ENCODE measurements around the gene MORN1.

MORN1 gene

DNA sequence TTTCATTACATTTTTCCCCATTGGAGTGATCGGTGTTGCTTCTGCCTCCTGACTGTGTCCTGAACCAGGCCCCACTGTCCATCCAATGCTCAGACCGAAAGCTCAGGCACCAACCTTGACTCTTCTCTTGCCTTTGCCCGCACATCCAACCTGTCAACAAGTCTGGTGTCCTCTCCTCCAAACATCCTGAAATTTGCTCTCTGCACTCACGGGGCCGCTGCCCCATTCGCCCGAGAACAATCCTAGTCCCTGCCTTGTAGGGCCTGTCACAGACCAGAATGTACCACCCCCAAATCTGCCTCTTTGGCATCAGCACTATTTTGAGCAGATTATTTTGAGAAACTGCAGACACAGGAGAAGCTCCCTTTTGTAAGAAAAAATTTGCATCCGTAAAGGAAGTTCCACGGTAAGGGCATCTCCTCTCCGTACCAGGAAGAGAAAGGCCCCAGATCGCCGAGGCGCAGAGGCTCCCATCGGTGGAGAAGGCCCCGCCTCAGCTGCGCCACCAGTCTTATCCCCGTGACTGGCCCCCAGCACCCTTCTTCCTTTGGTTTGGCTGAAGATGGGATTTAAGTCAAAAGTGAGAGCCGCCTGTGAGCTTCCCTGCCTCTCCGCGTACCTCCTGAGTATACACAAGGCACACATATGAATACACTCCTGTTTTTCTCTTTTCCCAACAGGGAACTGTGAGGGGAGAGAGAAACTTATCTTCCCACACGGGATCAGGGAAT is 7.1 kb downstream of the MORN1 start:
- DNase-seq: no peak

DNA sequence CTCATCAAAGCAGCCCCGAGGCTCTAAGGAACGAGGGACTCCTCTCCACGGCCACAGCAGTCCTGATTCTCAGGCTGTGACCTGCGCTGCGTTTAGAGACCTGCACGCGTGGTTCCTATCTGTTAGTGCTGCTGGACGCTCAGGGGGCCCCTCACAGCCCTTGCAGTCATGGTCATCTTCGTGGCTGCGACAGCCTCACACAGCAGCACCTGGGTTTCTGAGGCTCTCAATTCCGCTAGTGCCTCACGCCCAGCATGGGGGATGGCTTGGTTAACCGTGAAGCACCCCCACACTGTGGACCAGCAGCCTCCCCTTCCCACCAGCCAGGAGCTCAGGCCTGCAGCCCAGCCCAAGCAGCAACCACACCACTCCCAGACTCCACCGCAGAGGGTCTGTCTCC is 7.8 kb downstream of the MORN1 start:
- DNase-seq: no peak

DNA sequence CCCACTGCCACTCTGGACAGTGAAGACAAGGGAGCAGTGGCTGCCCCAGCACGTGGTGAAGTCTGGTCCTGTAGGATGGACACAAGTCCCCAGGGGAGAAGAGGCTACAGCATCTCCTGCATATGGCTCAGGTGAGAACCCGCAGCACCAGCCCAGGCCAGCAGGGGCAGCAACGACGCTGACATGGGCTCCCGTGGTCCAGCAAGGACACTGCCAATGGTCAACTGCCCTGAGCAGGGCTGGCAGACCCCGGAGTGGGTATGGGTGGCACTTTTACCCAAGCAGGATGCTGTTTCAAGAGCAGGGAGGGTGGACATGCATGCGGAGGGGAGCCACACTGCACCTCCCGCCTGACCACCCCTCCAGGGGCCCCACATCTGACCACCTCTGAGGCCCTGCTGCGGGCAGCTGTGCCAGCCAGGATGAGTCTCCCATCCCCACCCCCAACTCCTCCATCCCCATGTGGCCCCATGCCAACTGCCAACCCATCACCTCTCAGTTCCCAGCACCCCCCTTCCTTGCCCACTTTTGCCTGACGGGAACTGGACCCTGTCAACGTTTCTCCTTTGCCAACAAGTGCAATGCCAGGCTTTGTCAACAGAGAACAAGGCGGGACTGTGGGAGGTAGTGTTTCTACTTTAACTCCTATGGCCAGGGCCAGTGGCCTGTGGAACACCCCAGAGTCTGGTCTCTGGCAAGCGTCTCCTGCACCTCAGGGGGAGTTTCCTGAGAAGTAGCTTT is 8.6 kb downstream of the MORN1 start:
- no peak for DNase-seq

DNA sequence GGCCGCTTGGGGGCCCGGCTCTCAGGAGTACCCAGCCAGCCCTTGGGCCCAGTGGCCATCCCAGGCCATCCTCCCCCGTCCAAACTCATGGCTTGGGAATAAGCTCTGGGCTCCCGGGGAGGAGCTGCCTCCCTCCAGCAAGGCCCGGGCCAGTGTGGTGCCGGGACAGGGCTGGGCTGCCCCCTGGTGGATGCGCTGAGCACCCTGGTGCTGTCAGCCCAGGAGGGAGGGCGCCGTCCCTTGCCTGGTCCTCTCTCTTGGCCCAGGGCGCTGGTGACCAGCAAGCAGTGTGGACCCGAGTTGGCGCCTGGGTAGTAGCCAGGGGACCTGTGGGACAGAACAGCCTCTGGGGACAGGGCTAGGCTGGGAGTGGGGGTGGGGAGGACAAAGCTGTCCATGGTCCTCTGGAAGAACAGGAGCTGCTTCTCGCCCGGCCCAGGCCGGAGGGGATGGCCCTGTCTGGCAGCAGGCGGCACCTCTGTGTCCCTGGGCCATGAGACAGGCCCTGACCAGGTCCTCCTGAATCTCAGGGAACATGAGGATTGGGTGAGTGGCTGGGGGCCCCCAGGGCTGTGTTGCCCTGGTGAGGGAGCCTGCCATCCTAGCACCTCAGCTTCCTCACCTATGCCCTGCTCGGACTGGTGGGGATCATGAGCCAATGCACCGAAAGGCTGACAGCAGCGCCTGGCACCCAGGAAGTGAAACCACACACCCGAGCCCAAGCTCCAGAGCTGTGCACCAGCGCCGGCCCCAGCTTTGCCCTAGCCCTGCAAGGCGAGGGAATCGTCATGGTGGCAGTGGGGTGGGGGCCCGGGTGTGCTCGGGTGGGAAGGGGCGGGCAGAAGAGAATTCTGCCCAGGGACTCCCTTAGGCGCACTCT is 9.4 kb downstream of the MORN1 start:
- DNase-seq: peak; percentile 12

DNA sequence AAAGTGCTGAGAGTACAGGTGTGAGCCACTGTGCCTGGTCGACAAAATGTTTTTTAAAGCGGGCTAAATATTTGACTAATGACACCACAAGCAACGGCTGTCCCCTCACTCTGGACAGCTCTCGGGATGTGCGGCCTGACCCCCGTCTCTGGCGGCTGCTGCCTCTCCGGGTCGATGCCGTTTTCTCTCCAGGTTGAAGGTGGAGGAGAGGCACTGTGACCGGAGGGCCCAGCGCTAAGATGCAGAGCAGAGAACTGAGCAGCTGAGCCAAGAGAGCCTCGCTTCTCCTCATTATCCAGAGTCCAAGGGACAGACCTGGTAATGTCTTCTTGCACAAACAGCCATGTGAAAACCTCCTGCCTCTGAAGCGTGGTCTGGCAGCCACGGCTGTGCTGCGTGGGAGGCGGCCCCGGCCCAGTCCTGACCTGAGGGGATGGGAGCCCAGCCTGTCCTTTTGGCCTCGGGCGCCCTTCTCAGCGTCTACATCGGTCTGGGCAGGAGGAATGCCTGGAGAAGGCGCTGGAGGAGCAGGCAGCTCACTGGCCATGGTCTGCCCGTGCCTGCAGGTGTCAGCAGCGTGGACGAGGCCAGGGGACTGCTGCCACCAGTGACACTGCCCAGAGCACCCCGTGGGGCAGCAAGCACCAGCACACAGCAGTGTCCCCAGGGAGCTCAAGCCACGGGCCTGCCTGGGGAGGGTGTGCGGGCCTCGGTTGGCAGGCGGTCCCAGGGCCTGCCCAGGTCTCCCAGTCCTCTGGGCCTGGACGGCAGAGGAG is 10.3 kb downstream of the MORN1 start:
- no peak for DNase-seq

DNA sequence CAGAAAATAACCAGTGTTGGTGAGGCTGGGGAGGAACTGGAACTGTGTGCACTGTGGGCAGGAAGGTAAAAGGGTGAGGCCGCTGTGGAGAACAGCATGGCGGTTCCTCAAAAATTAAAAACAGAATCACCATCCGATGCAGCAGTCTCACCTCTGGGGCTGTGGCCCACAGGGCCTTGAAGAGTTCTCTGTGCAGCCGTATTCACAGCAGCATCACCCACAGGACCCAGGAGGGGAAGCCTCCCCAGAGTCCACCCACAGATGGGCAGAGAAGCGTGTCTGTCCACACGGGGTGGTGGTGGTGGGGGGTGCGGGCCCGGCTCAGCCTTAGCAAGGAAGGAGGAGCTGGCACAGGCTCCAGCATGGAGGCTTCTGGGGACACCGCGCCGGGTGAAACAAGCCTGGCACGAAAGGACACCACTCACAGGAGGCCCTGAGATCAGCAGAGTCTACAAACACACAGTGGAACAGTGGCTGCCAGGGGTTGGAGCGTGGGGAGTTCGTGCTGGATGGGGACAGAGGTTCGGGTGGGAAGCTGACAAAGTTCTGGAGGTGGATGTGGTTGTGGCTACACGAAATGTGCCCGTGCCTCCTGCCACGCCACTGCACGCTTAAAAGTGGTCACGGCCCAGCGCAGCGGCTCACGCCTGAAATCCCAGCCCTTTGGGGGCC is 11.5 kb downstream of the MORN1 start:
- no peak for DNase-seq

DNA sequence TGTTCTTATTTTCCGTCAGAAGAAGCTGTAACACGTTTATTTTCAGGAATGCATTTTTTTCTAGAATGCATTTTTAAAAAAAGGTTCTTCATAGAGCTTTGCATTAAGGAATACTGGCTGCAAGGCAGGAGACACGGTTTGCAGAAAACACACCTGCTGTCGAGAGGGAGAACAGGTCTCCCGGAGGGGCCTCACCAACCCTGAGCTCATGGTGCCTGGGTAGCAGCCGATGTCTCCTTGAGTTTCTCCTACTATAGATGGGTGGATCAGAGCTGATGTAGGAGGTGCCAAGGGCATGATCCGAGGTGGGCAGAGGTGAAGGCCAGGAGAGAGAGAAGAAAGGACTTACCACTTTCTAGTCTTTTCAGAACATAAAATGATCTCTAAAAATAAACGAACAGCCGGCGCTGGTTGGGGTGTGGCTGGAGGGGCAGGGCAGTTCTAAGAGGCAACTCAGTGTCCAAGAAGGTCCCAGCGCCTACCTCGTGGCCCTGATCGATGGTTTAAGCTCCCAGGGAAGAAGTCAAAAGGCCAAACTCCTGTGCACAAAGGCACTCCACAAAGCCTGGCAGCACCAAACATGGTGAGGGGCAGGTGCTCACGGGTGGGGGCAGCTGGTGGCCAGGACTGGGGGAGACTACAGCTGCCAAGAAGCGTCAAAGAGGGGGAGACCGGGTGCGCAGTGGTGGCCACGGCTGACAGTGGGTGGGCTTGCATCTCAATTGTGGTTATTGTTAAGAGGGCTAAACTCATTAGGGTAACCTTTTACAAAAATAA is 12.2 kb downstream of the MORN1 start:
- DNase-seq: no peak

DNA sequence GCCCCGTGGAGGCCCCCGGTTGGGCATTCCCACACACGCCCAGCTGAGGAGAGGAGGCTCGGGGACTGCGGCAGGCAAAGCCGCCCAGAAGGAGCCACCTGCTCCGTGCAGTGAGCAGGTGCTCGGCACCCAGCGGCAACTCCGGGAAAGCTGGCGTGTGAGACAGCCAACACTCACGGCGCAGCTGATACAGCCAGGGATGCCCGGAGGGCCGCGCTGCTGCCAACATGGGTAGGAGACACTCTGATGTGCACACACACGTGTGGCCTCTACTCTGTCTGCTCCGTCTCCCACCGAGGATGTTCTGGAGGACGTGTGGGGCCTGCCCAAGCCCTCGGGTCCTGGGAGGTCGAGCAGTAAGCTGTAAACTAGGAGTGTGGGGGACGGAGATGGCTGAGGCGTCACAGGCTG is 12.9 kb downstream of the MORN1 start:
- no peak for DNase-seq

DNA sequence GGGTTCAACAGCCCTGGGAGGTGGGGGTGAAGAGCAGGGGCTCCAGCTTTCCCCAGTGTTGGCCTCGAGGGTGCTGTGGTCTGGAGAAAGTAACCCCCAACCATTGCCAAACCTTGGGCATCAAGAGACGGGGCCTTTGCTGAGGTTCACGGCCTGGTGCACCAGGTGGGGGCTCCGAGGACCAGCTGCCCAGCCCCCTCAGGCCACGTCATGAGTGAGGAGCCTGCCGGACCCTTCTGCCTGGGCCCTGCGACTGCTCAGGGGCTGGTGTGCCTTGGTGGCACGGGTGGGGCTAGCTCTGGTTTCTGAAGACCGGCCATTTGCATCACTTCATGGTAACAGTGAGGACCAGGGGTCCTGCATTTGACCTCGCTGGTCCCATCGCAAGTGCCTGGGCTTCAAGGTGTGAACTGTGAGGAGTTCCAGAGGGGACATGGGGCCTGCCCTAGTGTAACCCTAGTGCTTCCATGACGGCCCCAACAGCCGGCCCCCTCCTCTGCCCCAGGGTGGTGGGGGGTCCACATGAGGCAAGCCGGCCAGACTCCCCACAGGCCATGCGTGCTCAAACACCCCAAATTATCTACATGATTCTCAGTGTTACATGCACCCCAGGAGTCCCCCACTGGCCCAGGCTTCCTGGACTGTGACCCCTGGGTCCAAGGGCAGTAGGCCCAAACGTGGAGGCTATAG is 13.5 kb downstream of the MORN1 start:
- DNase-seq: no peak

DNA sequence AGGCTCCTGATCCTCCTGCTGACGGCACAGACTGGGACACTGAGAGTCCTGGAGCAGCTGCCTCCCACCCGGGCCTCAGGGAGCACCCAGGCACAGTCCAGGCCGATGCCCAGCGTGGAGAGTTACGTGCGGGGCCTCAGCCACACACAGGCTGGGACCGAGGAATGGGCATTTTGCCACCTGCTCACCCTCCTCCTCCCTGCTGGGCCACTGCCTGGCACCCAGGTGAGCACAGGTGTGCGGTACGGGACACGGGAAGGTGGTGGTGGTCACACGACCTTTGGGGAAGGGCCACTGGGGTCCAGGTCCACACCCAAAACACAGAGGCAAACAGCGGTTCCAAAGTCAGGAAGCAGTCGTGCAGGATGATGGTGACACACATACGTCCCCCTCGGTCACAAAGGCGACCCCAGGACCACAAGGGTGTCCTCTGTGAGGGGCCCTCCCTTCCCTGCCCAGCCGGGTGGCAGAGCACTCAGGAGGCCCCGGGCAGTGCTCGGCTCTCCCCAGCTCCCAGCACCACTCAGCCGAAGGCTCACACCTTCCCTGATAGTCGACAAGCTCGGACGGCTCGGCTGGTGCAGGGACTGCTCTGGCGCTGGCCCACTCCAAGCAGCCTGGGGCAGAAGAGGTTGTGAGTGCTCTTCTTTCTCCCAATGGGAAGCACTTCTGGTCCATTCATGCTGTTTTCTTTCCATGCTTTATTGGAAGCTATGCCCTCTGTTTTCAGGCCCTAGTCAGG is 14.3 kb downstream of the MORN1 start:
- no peak for DNase-seq

DNA sequence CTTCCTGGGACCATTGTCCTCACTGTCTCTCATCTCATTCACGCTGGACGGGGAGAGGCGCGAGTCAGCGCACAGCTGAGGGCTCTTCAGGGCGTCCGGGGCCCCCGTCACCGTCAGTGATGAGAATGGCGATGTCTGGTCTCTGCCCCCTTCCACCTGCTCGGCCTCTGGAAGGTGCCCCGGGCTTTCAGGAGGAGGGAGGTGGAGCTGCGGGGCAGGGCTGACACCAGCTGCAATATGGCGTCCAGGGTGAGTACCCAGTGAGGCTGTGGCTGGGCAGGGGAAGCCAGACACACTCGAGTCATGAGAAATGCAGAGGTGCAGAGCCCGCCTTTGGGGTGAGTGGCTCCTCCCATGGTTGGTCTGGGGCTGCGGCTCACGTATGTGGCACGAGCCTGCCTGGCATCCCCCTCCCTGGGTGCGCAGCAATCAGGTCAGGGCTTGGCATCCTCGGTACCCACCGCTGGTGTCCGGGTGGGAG is 15.1 kb downstream of the MORN1 start:
- DNase-seq: no peak

DNA sequence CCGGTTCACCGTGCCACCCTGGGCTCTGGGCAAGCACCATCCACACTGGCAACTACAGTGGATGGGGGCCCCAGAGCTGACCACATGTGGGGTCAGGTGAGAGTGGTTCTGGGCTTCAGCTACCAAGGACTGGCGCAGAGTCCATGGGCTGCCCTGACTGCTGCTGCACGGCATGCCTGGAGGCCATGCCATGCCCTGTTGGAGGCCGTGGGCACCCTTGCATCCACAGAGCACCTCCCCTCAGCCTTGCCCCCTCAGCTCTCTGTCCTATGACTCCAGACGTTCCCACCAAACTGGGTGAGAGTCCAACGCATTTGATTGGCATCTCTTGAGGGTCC is 15.5 kb downstream of the MORN1 start:
- no peak for DNase-seq

DNA sequence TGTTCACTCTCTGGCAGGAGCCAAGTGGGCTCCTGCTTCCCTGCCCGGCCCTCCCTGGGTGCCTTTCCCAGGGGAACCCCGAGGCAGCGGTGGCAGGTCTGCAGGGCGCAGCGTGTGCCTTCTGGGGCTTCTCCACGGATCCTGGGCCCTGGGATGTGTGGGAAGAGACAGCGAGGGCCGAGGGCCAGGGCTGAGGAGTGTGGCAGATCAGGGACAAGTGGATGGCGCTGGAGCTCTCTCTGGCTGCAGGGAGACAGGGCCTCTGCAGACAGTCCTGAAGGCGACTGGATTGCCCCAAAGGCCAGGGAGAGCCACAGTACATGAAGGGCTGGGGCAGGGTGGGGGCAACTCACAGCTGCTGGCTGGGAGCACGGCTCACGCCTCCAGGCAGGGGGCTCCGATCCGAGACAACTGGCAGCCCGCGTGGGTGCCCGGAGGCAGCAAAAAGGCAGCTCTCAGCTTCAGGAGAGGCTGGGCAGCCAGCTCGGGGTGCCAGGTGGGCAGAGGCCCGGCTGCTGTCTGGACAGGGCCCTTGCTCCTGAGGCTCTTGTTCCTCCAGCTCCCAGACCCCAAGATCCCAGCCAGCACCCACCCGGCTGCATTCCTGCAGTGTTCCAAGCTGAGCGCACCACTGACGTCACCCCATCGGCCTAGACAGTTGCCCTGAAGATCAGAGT is 16.0 kb downstream of the MORN1 start:
- no peak for DNase-seq

DNA sequence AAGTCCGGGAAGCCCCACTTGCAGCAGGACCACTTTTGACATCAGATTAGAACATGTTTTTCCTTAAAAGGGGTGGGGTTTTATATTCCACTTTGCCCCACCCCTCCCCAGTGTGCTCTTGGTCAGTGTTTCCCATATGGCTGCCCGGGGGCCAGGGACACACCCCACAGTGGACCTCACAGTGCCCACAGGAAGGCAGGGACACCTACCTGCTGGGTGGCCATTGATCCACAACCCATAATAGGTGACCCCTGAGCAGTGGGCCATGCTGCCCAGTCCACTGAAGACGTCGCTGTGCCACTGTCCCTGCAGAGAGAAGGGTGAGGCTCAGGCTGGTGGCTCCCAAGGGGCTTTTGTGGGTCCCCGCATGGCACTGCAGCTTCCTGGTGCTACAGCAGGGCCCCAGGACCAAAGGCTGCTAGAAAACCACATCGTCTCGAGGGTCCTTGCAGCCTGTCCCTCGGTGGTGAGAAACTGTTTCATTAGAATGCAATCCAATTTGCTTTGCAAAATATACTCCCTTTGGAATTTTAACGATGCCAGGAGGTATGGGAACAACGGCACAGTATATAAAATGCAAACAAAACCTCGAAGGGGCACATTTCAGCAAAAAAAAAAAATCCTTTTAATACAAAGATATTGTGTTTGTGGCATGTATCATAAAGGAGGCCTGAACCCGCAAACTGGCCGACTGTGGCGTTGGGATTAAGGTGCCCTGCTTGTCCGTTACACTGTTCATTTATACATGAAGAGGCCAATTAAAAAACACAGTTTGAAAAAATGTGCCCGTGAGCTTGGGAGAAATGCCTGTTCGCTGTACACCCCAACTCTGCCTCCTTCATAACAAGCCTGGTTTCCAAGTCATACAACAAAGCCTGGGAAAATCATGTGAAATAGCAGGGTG is 16.9 kb downstream of the MORN1 start:
- DNase-seq: no peak

DNA sequence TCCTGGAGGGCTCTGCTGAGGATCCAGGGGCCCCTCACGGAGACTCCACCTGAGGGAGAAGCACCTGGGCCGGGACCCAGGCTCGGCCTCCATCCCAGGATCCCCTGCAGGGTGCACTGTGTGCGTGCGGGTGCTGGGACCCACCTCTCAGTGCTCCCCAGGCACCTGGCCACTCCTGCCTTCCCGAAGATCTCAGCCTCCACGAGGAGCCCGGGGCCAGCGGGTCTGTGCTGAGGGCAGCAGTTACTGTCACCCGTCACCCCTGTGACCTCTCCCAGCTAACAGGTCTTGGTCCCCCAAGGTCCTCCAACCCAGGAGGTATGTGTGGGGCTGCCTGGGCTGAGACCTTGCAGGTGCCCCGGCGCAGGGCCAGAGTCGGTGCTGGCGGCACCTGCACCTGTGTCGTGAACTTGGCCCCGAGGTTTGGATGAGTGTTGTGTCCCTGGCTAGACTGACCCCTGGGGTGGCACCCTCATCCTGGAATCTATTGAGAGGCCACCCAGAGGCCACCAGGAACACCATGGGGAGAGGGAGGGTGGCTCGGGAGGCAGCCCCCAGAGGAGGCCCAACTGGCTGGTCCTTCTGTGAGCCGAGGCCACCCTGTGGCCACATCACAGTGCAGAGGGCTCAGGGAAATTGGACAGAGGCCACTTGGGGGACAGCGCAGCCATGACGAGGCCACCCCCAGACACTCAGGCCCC is 17.7 kb downstream of the MORN1 start:
- no peak for DNase-seq

DNA sequence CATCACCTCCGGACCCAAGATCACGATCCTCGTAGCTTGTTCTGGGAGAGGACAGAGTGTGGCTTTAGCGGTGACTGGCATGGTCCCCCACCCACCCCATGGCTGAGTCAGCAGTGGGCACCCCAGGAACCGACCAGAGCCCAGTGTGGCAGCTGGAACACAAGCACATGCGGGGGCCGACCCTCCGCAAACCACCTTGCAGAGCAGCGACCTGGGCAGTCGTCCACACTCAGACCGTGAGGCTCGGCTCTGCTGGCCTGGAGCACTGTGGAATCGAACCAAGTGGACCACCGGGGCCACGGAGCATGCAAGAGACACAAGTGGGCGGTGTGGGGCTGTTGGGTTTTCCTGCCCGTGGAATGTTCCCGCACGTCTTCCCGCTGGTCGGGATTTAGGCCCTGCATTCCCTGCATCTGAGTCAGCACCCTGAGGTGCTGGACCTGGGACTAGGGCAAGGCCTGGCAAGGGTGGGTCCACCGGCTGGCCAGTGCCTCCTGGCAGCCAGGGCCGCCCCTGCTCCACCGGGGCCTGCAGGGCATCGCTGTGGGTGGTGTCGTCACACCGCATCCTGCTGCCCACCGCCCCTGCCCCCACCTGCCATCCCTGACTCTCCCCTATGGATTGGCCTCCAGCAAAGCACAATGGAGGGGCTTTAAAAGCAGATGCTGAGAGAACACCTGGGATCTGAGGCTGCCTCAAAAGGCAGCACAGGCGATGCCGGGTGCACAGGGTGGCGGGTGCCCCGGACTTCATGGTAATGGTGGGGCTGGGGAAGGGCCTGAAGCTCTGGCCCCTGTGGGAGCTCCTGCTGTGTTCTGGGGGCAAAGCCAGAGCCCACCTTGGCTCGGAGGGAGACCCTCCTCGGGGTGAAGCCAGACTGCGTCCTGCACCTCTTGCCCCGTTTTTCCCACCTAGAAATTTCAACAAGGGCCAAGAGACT is 18.5 kb downstream of the MORN1 start:
- no peak for DNase-seq

Measured in DMS 273 treated with DMSO at 0.1 percent for 48 hours (cell line).